ENCODE measurements around the gene IFNA8. TPM values are rescaled to one million over a fixed set of nuclear protein-coding genes. Genes with fewer than 3 reads are reported as not detected.

Gene IFNA8
- total and polyA plus RNA-seq, 7 donors, result not detected

- TF ChIP-seq CTCF (IDR thresholded peaks at IDR 0.05) (no peak), POLR2AphosphoS5 (IDR thresholded peaks at IDR 0.05) (no peak), POLR2A (IDR thresholded peaks at IDR 0.05) (no peak), EP300 (IDR thresholded peaks at IDR 0.05) (no peak)
- Histone ChIP-seq H3K36me3 (no peaks in the 10 kb centered on the region), H3K4me1 (peaks cover 0 to 12% (median 11%) of the 10 kb centered on the region in 4 donors), H3K9me3 (no peaks in the 10 kb centered on the region), H3K4me3 (no peak overlapping the region), H3K27me3 (peaks cover 0 to 26% (median 11%) of the 10 kb centered on the region in 3 donors), H3K27ac (no peak overlapping the region)
- intact Hi-C loops (cut with DNase I), result no loop called here
- no peak for DNase-seq
- 46 to 70% methylated on average over 3 of the region's 3 CpGs for WGBS, 2 donors
Observed at GRCh38 chr9:21404146-21404545, 4.8 kb upstream of the IFNA8 start.

- no peak overlapping the region for H3K27ac ChIP-seq
- H3K9me3 ChIP-seq, result no peaks in the 10 kb centered on the region
- no peaks in the 10 kb centered on the region for H3K4me1 ChIP-seq
- no peaks in the 10 kb centered on the region for H3K27me3 ChIP-seq
- intact Hi-C loops (cut with DNase I), result no loop called here
- TF ChIP-seq CTCF (IDR thresholded peaks at IDR 0.05), result no peak
- TF ChIP-seq POLR2A (IDR thresholded peaks at IDR 0.05), result no peak
- TF ChIP-seq POLR2AphosphoS5 (IDR thresholded peaks at IDR 0.05), result no peak
- no peak for TF ChIP-seq EP300 (IDR thresholded peaks at IDR 0.05)
- no peak overlapping the region for H3K4me3 ChIP-seq
- DNase-seq, result no peak
- H3K36me3 ChIP-seq, result no peaks in the 10 kb centered on the region
Observed at GRCh38 chr9:21412107-21412506, 3.2 kb downstream of the IFNA8 start.

GRCh38 chr9:21413151-21413550, 4.2 kb downstream of the IFNA8 start:
- DNase-seq, result no peak
- intact Hi-C loops (cut with DNase I), result no loop called here

GRCh38 chr9:21413624-21414023, 4.7 kb downstream of the IFNA8 start:
- H3K27ac ChIP-seq, result no peak overlapping the region
- DNase-seq, result no peak
- no peaks in the 10 kb centered on the region for H3K27me3 ChIP-seq
- no peaks in the 10 kb centered on the region for H3K36me3 ChIP-seq
- H3K4me1 ChIP-seq, result no peaks in the 10 kb centered on the region
- intact Hi-C loops (cut with DNase I), result no loop called here
- no peak for TF ChIP-seq POLR2A (IDR thresholded peaks at IDR 0.05)
- TF ChIP-seq CTCF (IDR thresholded peaks at IDR 0.05), result no peak
- TF ChIP-seq EP300 (IDR thresholded peaks at IDR 0.05), result no peak
- TF ChIP-seq POLR2AphosphoS5 (IDR thresholded peaks at IDR 0.05), result no peak
- no peak overlapping the region for H3K4me3 ChIP-seq
- H3K9me3 ChIP-seq, result no peaks in the 10 kb centered on the region
- WGBS, 2 donors, result 57 to 62% methylated on average over 5 of the region's 5 CpGs

More at GRCh38 chr9:21413151-21413550, 4.2 kb downstream of the IFNA8 start:
- Histone ChIP-seq H3K9me3 (no peaks in the 10 kb centered on the region), H3K27me3 (no peaks in the 10 kb centered on the region), H3K36me3 (no peaks in the 10 kb centered on the region), H3K4me1 (no peaks in the 10 kb centered on the region), H3K27ac (no peak overlapping the region), H3K4me3 (no peak overlapping the region)
- TF ChIP-seq EP300 (IDR thresholded peaks at IDR 0.05), result no peak
- no peak for TF ChIP-seq POLR2A (IDR thresholded peaks at IDR 0.05)
- no peak for TF ChIP-seq POLR2AphosphoS5 (IDR thresholded peaks at IDR 0.05)
- TF ChIP-seq CTCF (IDR thresholded peaks at IDR 0.05), result no peak
- 89 to 95% methylated on average over 4 of the region's 4 CpGs for WGBS, 2 donors

GRCh38 chr9:21414220-21414940, 5.5 kb downstream of the IFNA8 start:
- H3K27ac ChIP-seq, result no peak overlapping the region
- 30 to 77% methylated on average over 2 of the region's 2 CpGs for WGBS, 2 donors
- H3K4me1 ChIP-seq, result no peaks in the 10 kb centered on the region
- H3K9me3 ChIP-seq, result no peaks in the 10 kb centered on the region
- H3K36me3 ChIP-seq, result no peaks in the 10 kb centered on the region
- TF ChIP-seq POLR2A (IDR thresholded peaks at IDR 0.05) (no peak), CTCF (IDR thresholded peaks at IDR 0.05) (no peak), POLR2AphosphoS5 (IDR thresholded peaks at IDR 0.05) (no peak), EP300 (IDR thresholded peaks at IDR 0.05) (no peak)
- DNase-seq, result no peak
- no peak overlapping the region for H3K4me3 ChIP-seq
- H3K27me3 ChIP-seq, result no peaks in the 10 kb centered on the region
- intact Hi-C loops (cut with DNase I), result no loop called here
